ENCODE data around the gene TMEM203.

The TMEM203 gene

GRCh38 chr9:137236936-137237421 is 31.5 kb upstream of the TMEM203 start:
- peak; percentile 61 for DNase-seq (ENCODE audit: low read depth)
- TF ChIP-seq CTCF (IDR thresholded peaks at IDR 0.05; ENCODE audit: low read depth, low read length), result no peak
- TF ChIP-seq MYC (IDR thresholded peaks at IDR 0.05; ENCODE audit: low read depth, low read length), result 0 out of 2 replicates have a peak, but pooled peaks have one; percentile 41
- TF ChIP-seq MAX (IDR thresholded peaks at IDR 0.05; ENCODE audit: low read depth, low read length), result peak; percentile 29; the same call in 1 of the 2 replicates
- no peak for TF ChIP-seq POLR2A (IDR thresholded peaks at IDR 0.05; ENCODE audit: extremely low read depth, insufficient read length)

GRCh38 chr9:137236238-137236935 is 30.9 kb upstream of the TMEM203 start:
- DNase-seq (ENCODE audit: low read depth), result peak; percentile 88
- TF ChIP-seq CTCF (IDR thresholded peaks at IDR 0.05; ENCODE audit: low read depth, low read length) (peak; percentile 94), MYC (IDR thresholded peaks at IDR 0.05; ENCODE audit: low read depth, low read length) (peak; percentile 27; the same call in 1 of the 2 replicates), MAX (IDR thresholded peaks at IDR 0.05; ENCODE audit: low read depth, low read length) (no peak; the same call in 1 of the 2 replicates)
- no peak overlapping the region for H3K4me3 ChIP-seq (ENCODE audit: low read depth, low read length)

More at GRCh38 chr9:137236936-137237421, 31.5 kb upstream of the TMEM203 start:
- H3K4me3 ChIP-seq (ENCODE audit: low read depth, low read length), result no peak overlapping the region

- TF ChIP-seq MAX (IDR thresholded peaks at IDR 0.05; ENCODE audit: low read depth, low read length), result no peak
- no peak for TF ChIP-seq POLR2A (IDR thresholded peaks at IDR 0.05; ENCODE audit: extremely low read depth, insufficient read length)
- no peak for TF ChIP-seq CTCF (IDR thresholded peaks at IDR 0.05; ENCODE audit: low read depth, low read length)
- TF ChIP-seq MYC (IDR thresholded peaks at IDR 0.05; ENCODE audit: low read depth, low read length), result no peak
- no peak for DNase-seq (ENCODE audit: low read depth)
- no peak overlapping the region for H3K4me3 ChIP-seq (ENCODE audit: low read depth, low read length)
These were observed 30.2 kb upstream of the TMEM203 start for GRCh38 chr9:137235424-137236237.

GRCh38 chr9:137234758-137235423 is 29.4 kb upstream of the TMEM203 start:
- TF ChIP-seq CTCF (IDR thresholded peaks at IDR 0.05; ENCODE audit: low read depth, low read length) (no peak), POLR2A (IDR thresholded peaks at IDR 0.05; ENCODE audit: extremely low read depth, insufficient read length) (no peak), MYC (IDR thresholded peaks at IDR 0.05; ENCODE audit: low read depth, low read length) (no peak), MAX (IDR thresholded peaks at IDR 0.05; ENCODE audit: low read depth, low read length) (no peak)
- peak; percentile 87 for DNase-seq (ENCODE audit: low read depth)
- no peak overlapping the region for H3K4me3 ChIP-seq (ENCODE audit: low read depth, low read length)

- DNase-seq (ENCODE audit: low read depth), result peak; percentile 70
- TF ChIP-seq POLR2A (IDR thresholded peaks at IDR 0.05; ENCODE audit: extremely low read depth, insufficient read length), result no peak
- TF ChIP-seq MAX (IDR thresholded peaks at IDR 0.05; ENCODE audit: low read depth, low read length), result peak; percentile 41; the same call in 1 of the 2 replicates
- H3K4me3 ChIP-seq (ENCODE audit: low read depth, low read length), result no peak overlapping the region
These were observed 28.7 kb upstream of the TMEM203 start for GRCh38 chr9:137234055-137234697.
